Cerebellar cortex (tissue), 1 donor: ENCODE results near the gene SPATA25.
"Not testable (repeated sequence)": the region's sequence is repeated elsewhere in the genome, so short reads cannot be mapped to it uniquely, and the experiment has no call there.

Experiments used
- DNase-seq: peaks from one replicate; pipeline ENCODE4 v3.0.0-alpha.2; 2015; ENCODE audit warnings: low spot score

The SPATA25 gene

DNA sequence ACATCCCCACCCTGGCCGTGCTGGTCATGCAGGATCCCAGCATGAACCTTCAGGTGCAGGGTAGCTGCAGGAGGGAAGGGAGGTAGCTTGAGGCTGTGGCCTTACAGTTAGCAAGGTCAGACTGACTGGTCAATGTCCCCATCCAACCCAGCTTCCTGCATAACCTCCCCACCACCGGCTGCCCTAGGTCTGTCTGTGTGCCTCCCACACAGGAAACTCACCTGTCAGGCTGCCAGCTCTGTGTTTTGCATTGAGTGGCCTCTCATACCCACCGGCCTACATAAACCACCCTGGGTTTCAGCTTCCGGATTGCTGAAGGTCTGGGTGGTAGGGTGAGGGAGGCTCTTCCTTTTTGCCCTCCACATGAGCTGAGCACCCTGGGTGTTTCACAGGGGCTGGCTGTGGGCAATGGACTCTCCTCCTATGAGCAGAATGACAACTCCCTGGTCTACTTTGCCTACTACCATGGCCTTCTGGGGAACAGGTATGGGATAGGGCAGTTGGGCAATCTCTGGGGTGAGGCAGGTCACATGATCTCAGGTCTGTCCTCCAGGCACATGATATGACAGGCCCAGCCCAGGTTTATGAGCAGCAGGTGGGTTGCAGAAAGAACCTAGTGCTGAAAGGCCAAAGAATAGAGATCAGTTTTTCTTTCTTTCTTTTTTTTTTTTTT, 5.5 kb upstream of the SPATA25 start:
- no peak for DNase-seq

DNA sequence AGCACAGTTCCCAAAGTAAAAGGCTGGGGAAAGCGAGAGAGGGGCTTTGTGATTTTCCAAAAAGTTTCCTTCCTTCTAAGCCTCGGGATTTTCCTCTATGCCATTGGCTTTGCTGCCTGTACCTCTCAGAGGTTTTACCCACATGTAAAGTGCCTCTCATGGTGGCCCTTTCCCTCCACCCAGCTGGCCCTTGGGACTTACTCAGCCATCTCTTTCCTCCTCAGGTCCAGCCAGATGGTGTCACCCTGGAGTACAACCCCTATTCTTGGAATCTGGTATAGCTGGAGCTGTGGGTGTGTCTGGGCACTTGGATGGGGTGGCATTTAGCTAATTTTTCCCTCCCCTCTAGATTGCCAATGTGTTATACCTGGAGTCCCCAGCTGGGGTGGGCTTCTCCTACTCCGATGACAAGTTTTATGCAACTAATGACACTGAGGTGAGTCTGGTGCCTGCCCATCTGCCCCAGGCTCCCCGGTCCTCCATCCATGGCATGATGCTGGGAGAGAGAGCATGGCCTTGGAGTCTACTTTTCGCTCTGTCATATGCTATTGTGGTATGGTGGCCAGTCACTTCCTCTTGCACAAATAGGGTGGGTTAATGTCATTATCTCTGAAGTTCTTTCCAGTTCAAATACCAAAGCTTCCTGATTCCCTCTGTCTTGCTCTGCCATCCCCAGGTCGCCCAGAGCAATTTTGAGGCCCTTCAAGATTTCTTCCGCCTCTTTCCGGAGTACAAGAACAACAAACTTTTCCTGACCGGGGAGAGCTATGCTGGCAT, 4.8 kb upstream of the SPATA25 start:
- DNase-seq, result peak; percentile 48

DNA sequence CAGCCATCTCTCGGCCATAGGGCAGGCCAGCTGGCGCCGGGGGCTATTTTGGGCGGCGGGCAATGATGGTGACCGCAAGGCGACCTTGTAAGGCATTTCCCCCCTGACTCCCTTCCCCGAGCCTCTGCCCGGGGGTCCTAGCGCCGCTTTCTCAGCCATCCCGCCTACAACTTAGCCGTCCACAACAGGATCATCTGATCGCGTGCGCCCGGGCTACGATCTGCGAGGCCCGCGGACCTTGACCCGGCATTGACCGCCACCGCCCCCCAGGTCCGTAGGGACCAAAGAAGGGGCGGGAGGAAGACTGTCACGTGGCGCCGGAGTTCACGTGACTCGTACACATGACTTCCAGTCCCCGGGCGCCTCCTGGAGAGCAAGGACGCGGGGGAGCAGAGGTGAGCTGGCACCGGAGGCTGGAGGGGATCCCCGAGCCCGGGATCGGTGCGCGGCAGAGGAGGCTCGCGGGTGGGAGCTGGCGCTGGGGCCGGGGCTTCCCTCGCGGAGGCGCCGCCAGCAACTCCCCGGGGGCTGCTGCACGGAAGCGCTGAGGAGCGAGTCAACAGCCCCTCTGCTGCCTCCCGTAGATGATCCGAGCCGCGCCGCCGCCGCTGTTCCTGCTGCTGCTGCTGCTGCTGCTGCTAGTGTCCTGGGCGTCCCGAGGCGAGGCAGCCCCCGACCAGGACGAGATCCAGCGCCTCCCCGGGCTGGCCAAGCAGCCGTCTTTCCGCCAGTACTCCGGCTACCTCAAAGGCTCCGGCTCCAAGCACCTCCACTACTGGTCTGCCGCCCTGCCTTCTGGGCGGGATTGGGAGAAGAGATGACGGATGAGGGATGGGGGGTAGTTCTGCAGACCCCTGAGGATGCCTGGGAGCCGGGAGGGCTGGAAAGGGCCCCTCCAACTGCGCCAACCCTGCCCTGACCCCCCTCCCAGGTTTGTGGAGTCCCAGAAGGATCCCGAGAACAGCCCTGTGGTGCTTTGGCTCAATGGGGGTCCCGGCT, 3.9 kb upstream of the SPATA25 start, which contains the start of the genes CTSA and NEURL2:
Gene CTSA, plus strand, starts transcription at position 351 of the 999 bp plus-strand sequence. Its CDS starts 234 bp downstream, at position 585.
Gene NEURL2, minus strand, starts transcription at position 224 of the 999 bp plus-strand sequence. Its CDS starts 217 bp downstream, at position 7.
- DNase-seq, result peak; percentile 93

DNA sequence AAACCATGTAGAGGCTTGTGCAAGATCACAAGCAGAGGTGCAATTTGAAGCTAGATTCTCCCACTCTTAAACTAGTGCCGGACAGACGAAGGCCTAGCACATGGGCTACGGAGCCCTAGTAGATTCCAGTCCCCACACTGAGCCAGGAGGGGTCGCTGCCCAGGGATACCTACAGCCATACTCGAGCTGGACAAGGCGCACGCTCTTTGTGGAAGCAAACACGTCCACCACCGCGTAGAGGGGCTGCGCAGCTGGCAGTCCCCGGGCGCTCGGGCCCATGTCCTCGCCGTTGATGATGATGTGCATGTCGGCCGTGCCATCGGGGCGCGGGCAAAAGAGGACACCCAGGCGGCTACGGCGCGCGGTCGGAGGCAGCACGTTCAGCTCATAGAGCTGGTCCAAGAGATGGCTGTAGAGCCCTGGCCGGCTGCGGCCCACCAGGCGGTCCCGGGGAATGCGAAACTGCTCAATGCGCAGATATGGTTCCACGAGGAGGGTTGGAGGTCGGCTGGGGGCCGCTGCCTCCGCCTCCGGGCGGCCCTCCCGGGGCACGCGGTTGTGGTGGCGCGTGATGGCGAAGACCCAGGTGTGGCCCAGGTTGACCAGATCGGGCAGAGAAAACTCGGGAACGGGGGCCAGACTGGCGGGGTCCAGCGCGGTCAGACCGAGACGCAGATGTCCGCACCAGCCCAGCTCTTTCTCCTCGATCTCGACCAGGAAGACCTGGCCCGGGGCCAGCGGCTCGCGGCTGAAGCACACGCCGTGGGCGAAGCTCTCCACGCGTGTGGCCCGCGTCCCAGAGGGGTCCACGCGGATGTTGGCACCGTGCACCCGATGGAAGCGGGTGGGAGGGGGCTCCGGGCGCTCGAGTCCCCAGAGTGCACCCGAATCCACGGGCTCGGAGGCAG, 2.9 kb upstream of the SPATA25 start:
- peak; percentile 89 for DNase-seq

DNA sequence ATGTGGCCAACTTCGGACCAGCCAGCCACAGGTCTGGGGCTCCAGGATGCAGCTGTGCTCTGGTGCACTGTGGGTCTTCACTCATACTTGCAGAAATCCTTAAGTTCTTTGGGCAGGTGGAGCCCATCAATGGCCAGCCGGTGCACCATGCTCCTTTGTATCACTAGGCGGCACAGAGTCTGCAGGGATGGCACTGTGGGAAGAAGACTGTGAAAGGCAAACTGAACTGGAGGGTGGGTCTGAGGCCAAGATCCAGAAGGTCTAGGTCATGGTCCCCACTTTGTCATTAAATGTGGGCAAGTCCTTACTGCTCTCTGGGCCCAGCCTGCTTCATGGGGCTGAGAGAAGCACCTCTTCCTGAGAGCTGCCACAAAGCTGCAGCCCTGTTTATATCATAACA, 1.3 kb upstream of the SPATA25 start:
- DNase-seq, result no peak

DNA sequence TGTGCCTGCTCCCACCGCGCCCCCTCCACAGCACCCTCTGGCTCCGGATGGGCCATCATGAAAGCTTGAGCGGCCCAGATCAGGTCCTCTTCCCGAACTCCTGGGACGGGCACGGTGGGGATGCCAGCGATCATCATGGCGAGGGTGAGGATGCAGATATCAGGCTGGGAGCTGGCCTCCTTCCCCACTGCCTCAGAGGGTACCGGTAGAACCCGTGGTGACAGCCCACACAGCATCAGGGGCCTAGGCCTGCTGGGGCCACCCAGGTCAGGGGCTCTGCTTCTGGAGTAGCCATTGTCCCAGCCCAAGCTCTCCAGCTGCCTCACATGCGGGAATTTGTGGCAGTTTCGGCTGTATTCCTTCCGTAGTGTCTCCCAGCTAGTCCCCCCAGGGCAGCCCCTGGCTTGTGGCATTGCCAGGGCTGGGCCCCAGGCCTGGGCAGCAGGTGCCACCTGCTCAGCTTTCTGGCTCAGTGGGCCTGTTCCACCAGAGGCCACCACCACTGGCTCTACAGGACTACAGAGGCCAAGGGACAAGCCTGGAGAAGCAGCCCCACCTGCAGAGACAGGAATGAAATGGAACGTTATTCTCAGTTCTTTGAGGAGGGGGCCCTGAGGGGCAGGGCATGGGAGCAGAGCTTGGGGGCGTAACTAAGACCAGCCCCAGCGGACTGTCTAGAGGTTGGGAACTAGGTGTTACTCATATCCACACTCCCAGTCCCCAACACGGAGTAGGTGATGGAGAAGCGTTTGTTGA, 654 bp downstream of the SPATA25 start:
- no peak for DNase-seq

DNA sequence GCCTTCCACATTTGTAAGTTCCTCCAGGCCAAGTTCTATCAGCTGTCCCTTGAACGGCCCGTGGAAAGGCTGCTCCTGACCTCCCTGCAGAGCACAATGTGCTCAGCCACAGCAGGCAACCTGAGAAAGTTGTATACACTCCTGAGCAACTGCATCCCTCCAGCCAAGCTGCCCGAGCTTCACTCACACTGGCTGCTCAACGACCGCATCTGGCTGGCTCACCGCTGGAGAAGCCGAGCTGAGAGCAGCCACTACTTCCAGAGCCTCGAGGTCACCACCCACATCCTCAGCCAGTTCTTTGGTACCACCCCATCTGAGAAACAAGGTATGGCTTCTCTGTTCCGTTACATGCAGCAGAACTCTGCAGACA, 4.3 kb downstream of the SPATA25 start:
- DNase-seq, result no peak

DNA sequence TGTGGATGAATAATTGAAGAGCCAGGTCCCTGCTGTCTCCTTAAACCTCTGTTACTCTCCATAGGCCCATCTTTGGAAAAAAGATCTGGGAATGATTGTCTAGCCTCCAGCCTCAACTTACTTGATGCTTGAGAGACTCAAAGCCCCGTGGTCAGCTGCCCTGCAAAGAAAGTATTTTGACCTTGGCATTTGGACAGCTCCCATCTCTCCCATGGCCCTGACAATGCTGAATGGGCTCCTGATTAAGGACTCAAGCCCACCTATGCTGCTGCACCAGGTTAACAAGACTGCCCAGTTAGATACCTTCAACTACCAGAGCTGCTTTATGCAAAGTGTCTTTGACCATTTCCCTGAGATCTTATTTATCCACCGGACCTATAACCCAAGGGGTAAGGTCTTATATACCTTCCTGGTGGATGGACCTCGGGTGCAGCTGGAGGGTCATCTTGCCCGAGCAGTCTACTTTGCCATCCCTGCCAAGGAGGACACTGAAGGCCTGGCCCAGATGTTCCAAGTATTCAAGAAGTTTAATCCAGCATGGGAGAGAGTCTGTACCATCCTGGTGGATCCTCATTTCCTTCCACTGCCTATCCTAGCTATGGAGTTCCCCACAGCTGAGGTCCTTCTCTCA, 4.8 kb downstream of the SPATA25 start:
- no peak for DNase-seq

DNA sequence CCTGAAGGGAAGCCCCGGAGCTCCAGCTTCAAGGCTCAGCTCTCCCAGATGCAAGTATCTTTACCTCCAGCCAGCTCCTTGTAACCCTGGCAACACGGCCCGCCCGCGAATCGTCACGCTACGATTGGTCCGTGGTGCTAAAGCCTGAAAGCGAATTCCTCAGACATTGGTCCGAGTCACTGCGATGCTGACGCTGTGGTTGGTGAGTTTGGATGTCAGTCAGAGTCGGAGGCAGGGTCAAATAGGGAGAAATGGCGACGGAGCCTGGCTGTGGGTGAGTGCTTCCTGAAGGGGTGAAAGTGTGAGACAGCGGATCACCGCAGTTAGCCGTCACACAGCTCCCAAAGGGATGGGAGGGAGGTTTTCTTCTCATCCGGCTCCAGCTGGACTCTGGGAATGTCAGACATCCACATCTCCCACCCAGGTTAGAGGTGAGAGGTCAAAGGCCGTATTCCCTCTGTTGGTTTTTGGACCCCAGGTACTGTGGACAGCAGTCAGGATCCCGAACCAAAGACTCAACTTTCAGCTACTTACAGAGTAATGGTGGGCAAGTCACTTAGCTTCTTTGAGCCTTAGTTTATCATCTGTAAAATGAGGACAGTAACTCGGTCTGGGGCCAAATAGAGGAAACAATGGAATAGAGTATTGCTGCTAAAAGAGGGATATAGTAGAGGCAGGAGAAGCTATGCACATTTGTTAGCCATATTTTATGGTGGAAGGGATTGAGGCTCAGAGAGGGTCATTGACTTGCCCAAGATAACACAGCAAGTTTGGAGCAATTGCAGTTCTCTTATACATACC, 6.2 kb downstream of the SPATA25 start, which contains the start of gene ZSWIM1:
Gene ZSWIM1, plus strand, starts transcription at position 240 of the 801 bp plus-strand sequence. CDS start 1,366 bp downstream, outside the sequence.
- DNase-seq, result peak; percentile 99

DNA sequence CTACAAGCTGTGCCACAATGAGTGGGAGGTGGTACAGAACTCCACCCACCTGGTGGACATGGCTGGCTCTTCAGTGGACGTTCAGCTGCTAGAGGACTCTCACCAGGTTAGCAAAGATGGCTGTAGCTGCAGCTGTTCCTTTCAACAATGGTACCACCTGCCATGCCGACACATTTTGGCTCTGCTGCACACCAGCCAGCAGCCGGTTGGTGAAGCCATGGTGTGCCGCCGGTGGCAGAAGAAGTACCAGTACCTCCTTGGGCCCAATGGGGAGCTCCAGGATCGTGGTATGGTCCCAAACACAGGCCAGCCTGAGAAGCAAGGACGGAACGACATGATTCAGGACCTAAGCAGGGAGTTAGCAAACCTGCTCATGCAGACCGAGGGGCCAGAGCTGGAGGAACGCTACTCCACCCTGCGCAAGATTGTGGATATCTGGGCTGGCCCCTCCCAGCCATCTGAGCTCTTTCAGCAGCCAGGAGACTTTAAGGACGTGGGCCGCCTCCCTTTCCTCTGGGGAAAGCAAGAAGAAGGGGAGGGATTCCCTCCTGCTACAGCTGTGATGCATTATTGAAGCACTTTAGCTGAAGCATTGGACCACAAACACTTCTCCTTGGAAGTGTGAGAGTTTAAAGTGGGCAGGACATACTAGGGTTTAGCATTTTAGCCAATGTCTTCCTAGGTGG, 9.2 kb downstream of the SPATA25 start:
- no peak for DNase-seq

DNA sequence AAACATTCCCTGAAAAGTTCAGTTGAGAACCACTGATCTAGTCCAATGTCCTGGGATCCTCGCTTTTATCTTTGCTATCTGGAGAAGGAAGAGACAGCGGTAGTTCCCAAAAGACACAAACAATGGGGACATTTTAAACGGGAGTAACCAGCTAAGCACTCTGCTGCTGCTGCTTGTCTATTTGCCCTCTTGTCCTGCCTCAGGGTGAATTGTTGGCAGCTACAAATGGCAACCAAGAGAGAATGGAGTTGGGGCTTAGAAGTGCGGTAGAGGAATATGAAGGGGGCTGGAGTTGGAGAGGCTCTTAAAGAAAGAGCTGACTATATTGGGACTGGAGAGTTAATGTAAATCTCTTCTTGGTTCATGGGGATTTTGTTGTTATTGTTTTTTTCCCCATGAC, 12.8 kb downstream of the SPATA25 start:
- no peak for DNase-seq

DNA sequence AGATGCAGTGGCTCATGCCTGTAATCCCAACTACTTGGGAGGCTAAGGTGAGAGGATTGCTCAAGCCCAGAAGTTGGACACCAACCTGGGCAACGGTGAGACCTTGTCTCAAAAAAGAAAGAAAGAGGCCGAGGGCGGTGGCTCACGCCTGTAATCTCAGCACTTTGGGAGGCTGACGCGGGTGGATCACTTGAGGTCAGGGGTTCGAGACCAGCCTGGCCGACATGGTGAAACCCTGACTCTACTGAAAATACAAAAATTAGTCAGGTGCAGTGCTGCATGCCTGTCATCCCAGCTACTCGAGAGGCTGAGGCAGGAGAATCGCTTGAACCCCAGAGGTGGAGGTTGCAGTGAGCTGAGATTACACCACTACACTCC, 13.3 kb downstream of the SPATA25 start:
- DNase-seq, result not testable (repeated sequence)

DNA sequence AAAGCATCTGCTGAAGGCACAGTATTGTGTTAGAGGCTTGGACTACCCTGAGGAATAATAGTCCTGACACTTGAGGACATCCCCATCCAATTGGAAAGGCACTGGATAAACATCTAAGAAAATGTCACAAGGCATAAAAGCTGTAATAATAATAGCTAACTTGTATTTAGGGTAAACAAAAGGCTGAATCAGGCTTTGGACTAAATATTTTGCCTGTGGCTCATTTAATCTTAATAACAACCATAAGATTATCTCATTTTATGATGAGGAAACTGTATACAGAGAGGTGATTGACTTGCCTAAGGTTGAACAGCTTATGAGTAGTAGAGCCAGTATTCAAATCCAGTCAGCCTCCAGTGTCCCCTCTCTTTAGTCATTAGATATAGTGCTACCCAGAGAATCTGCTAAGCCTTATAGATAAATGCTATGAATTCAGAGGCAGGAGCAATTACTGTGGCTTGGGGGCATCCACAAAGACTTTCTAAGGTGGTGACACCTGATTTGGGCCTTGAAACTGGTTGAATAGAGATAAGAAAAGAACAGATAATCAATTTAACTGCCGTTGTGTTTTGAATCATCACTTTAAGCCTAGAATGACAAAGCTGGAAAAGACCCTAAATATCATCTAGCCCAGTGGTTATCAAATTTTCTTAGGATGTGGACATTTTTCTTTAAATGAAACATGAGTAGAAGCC, 13.9 kb downstream of the SPATA25 start:
- DNase-seq, result no peak

DNA sequence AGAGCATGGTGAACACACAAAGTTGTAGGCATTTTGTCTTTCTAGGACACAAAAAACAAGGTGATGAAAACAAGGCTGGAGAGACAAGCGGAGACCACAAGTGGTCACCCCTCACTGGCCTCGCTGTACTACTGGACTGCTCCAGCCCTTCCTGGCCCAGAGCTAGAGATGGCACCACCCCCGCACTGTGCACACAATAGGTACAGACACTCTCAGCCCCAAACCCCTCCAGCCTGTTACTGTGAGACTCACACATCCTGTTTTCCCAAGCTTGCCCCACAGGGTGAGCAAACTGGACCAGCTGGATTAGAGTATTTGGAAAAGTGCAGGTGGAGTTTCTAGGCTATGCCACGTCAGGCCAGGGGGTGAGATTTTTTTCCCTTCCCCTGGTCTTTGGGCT, 14.8 kb downstream of the SPATA25 start:
- no peak for DNase-seq

DNA sequence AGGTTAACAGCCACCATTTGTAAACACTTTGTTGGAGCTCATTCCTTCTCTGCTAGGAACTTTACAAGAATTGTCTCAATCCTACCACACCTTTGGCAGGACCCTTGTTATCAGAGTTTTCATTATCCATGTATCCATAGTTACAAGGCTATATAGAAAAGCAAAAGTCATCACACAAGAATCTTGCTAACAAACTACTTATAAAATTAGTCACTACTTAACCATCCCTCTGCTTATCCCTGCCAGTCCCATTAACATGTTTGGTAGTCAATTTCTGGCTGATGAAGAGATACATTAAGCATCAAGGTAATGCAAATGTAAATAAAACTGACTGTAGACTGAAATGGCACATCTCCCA, 19.6 kb downstream of the SPATA25 start:
- DNase-seq, result no peak

DNA sequence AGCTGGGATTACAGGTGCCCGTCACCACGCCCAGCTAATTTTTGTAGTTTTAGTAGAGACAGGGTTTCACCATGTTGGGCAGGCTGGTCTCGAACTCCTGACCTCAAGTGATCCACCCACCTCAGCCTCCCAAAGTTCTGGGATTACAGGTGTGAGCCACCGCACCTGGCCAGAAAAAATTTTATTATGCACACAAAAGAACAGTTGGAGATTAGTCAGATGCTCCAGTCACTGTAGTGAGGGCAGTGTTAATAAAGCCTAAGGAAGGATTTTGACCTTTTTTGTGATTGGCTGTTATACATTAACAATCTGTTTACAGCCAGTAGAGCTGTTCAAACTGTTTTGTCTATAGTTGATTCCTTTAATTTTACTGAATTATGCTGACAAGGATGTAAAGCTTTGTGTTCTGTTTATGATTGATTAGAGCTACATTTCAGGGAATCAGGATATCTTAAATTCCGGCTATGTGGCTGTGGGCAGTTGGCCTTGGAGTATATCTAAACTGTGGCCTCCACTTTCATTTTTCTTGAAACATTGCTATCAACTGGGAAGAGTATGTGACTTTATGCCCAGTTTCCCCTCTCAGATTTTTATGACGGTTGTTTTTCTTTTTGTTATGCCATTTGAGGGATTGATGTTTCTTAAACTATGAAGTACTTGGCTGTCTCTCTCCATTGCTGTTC, 20.1 kb downstream of the SPATA25 start:
- no peak for DNase-seq

DNA sequence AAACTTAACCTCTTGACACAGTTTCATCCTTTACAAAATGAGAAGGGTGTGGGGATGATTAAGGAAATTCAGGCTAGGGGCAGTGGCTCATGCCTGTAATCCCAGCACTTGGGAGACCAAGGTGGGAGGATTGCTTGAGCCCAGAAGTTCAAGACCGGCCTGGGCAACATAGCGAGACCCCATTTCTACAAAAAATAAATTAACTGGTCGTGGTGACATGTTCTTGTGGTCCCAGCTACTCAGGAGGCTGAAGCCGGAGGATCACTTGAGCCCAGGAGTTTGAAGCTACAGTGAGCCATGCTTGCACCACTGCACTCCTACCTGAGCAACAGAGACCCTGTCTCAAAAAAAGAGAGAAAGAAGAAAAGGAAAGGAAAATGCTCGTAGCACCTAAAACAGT, 21.0 kb downstream of the SPATA25 start:
- DNase-seq, result no peak
